Choroid plexus epithelial cell (primary cell): ENCODE measurements around the gene METTL22.

ENCODE experiments used
- DNase-seq: peaks from one replicate; pipeline ENCODE4 v3.0.0-alpha.2; 2010; ENCODE audit warnings: low read depth
- H3K4me3 ChIP-seq: 2 replicates; pipeline ENCODE4 v1.5.1; 2011; ENCODE audit warnings: low read depth, mild to moderate bottlenecking, control low read depth, low read length, moderate library complexity
- CTCF ChIP-seq: conservative IDR thresholded peaks from 2 replicates; pipeline ENCODE4 v1.5.1; 2011; ENCODE audit warnings: low read depth, mild to moderate bottlenecking, control low read depth, inconsistent platforms, low read length, moderate library complexity

METTL22 gene

GRCh38 chr16:8686879-8687278, 65.4 kb downstream of the METTL22 start:
- DNase-seq: no peak
- no peak for TF ChIP-seq CTCF
- no peak overlapping the region for H3K4me3 ChIP-seq

GRCh38 chr16:8689686-8690085, 68.2 kb downstream of the METTL22 start:
- no peak for TF ChIP-seq CTCF
- no peak for DNase-seq
- H3K4me3 ChIP-seq: no peak overlapping the region

- TF ChIP-seq CTCF: no peak
- DNase-seq: no peak
- H3K4me3 ChIP-seq: no peak overlapping the region
Measured at GRCh38 chr16:8691728-8692127, 70.2 kb downstream of the METTL22 start.

- no peak for DNase-seq
- TF ChIP-seq CTCF: no peak
- no peak overlapping the region for H3K4me3 ChIP-seq
Measured at GRCh38 chr16:8694795-8695728, 73.6 kb downstream of the METTL22 start.

GRCh38 chr16:8696880-8697279, 75.4 kb downstream of the METTL22 start:
- no peak for TF ChIP-seq CTCF
- no peak for DNase-seq
- no peak overlapping the region for H3K4me3 ChIP-seq

- DNase-seq: no peak
- no peak overlapping the region for H3K4me3 ChIP-seq
- no peak for TF ChIP-seq CTCF
Measured at GRCh38 chr16:8697965-8698364, 76.5 kb downstream of the METTL22 start.
